HEK293 (cell line): ENCODE measurements around the gene TLX3.

Experiments
- CTCF ChIP-seq: fragments of 450-650 bp; formaldehyde crosslinking; IDR thresholded peaks from 2 replicates; pipeline ENCODE4 v1.5.1; 2016; ENCODE audit warnings: missing biosample characterization, missing genetic modification characterization
- GLI4 ChIP-seq: fragments of 450-650 bp; formaldehyde crosslinking; IDR thresholded peaks from 2 replicates; pipeline ENCODE4 v1.5.1; 2016; ENCODE audit warnings: missing biosample characterization, missing genetic modification characterization
- KLF1 ChIP-seq: fragments of 450-650 bp; formaldehyde crosslinking; IDR thresholded peaks from 2 replicates; pipeline ENCODE4 v1.5.1; 2016; ENCODE audit warnings: missing biosample characterization, missing genetic modification characterization
- KLF16 ChIP-seq: fragments of 450-650 bp; formaldehyde crosslinking; IDR thresholded peaks from 2 replicates; pipeline ENCODE4 v1.5.1; 2017; ENCODE audit warnings: missing biosample characterization, missing genetic modification characterization
- ZBTB1 ChIP-seq: fragments of 450-650 bp; formaldehyde crosslinking; IDR thresholded peaks from 2 replicates; pipeline ENCODE4 v1.5.1; 2016; ENCODE audit warnings: missing biosample characterization, missing genetic modification characterization
- ZNF211 ChIP-seq: fragments of 450-650 bp; formaldehyde crosslinking; IDR thresholded peaks from 2 replicates; pipeline ENCODE4 v1.5.1; 2016; ENCODE audit warnings: low read depth, missing biosample characterization, missing genetic modification characterization
- ZNF274 ChIP-seq, 2 experiments: fragments of 200-500 bp in 1 of 2; fragments of 450-650 bp in 1 of 2; sonication (Bioruptor generic) in 1 of 2; formaldehyde crosslinking in 1 of 2; IDR thresholded peaks; 2 replicates each; pipeline versions ENCODE4 v1.5.1 to v1.6.1; 2014 to 2016; ENCODE audit warnings: borderline replicate concordance in 1 of 2, inconsistent platforms in 1 of 2, low read length in 1 of 2, missing biosample characterization in 1 of 2, missing genetic modification characterization in 1 of 2
- ZNF423 ChIP-seq: fragments of 450-650 bp; formaldehyde crosslinking; IDR thresholded peaks from 2 replicates; pipeline ENCODE4 v1.5.1; 2016; ENCODE audit warnings: missing biosample characterization, missing genetic modification characterization
- TF ChIP-seq, protein P1 (sequence below): fragments of 450-650 bp; formaldehyde crosslinking; IDR thresholded peaks from 2 replicates; pipeline ENCODE4 v1.5.1; 2016; ENCODE audit warnings: missing biosample characterization, missing genetic modification characterization

- TF ChIP-seq, protein P1, sequence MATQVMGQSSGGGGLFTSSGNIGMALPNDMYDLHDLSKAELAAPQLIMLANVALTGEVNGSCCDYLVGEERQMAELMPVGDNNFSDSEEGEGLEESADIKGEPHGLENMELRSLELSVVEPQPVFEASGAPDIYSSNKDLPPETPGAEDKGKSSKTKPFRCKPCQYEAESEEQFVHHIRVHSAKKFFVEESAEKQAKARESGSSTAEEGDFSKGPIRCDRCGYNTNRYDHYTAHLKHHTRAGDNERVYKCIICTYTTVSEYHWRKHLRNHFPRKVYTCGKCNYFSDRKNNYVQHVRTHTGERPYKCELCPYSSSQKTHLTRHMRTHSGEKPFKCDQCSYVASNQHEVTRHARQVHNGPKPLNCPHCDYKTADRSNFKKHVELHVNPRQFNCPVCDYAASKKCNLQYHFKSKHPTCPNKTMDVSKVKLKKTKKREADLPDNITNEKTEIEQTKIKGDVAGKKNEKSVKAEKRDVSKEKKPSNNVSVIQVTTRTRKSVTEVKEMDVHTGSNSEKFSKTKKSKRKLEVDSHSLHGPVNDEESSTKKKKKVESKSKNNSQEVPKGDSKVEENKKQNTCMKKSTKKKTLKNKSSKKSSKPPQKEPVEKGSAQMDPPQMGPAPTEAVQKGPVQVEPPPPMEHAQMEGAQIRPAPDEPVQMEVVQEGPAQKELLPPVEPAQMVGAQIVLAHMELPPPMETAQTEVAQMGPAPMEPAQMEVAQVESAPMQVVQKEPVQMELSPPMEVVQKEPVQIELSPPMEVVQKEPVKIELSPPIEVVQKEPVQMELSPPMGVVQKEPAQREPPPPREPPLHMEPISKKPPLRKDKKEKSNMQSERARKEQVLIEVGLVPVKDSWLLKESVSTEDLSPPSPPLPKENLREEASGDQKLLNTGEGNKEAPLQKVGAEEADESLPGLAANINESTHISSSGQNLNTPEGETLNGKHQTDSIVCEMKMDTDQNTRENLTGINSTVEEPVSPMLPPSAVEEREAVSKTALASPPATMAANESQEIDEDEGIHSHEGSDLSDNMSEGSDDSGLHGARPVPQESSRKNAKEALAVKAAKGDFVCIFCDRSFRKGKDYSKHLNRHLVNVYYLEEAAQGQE (tag by site-specific recombination) = no peak
- TF ChIP-seq CTCF (tag by site-specific recombination) (no peak), ZNF274 (IDR thresholded peaks at IDR 0.05; ENCODE audit: low read length) (no peak), ZNF274 (tag by site-specific recombination; IDR thresholded peaks at IDR 0.05; ENCODE audit: borderline replicate concordance) (no peak), KLF16 (tag by site-specific recombination) (no peak), GLI4 (tag by site-specific recombination) (no peak), ZBTB1 (no peak), ZNF211 (tag by site-specific recombination) (no peak), KLF1 (tag by site-specific recombination) (no peak), ZNF423 (tag by site-specific recombination) (no peak)
These were observed 25.3 kb upstream of the TLX3 start for GRCh38 chr5:171283753-171284152.
